C4-2B (cell line): ENCODE results near the gene SARS1.

ENCODE experiments used
- H3K27ac ChIP-seq: fragments of 450-650 bp; 2 replicates; pipeline ENCODE4 v1.5.1; 2017
- ZFX ChIP-seq: fragments of 450-650 bp; IDR thresholded peaks from 2 replicates; pipeline ENCODE4 v1.6.1; 2017
- TF ChIP-seq, protein P1 (sequence below): fragments of 450-650 bp; conservative IDR thresholded peaks from 2 replicates; pipeline ENCODE4 v1.5.1; 2017; ENCODE audit warnings: mild to moderate bottlenecking

SARS1 gene

DNA sequence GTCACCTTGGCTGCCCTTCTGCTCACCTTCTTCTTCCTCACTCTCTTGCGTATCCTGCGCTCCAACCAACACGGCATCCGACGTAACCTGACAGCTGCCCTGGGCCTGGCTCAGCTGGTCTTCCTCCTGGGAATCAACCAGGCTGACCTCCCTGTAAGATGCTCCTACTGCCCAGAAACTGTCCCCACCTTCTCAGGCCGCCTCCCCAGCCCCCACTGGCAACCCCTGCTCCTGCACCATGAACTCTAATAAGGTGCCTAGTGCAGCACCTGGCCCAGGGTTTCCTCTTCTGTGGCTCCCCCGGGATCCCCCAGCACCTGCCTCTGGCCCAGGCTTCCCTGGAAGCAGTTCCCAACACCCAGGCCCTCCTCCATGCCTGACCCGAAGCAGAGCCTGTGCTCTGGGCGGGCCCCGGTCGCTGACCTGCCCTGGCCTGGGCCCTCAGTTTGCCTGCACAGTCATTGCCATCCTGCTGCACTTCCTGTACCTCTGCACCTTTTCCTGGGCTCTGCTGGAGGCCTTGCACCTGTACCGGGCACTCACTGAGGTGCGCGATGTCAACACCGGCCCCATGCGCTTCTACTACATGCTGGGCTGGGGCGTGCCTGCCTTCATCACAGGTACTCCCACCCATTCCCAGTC lies 56.4 kb downstream of the SARS1 start:
- no peak overlapping the region for H3K27ac ChIP-seq
- TF ChIP-seq, protein P1, sequence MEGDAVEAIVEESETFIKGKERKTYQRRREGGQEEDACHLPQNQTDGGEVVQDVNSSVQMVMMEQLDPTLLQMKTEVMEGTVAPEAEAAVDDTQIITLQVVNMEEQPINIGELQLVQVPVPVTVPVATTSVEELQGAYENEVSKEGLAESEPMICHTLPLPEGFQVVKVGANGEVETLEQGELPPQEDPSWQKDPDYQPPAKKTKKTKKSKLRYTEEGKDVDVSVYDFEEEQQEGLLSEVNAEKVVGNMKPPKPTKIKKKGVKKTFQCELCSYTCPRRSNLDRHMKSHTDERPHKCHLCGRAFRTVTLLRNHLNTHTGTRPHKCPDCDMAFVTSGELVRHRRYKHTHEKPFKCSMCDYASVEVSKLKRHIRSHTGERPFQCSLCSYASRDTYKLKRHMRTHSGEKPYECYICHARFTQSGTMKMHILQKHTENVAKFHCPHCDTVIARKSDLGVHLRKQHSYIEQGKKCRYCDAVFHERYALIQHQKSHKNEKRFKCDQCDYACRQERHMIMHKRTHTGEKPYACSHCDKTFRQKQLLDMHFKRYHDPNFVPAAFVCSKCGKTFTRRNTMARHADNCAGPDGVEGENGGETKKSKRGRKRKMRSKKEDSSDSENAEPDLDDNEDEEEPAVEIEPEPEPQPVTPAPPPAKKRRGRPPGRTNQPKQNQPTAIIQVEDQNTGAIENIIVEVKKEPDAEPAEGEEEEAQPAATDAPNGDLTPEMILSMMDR, result no peak
- TF ChIP-seq ZFX, result no peak

DNA sequence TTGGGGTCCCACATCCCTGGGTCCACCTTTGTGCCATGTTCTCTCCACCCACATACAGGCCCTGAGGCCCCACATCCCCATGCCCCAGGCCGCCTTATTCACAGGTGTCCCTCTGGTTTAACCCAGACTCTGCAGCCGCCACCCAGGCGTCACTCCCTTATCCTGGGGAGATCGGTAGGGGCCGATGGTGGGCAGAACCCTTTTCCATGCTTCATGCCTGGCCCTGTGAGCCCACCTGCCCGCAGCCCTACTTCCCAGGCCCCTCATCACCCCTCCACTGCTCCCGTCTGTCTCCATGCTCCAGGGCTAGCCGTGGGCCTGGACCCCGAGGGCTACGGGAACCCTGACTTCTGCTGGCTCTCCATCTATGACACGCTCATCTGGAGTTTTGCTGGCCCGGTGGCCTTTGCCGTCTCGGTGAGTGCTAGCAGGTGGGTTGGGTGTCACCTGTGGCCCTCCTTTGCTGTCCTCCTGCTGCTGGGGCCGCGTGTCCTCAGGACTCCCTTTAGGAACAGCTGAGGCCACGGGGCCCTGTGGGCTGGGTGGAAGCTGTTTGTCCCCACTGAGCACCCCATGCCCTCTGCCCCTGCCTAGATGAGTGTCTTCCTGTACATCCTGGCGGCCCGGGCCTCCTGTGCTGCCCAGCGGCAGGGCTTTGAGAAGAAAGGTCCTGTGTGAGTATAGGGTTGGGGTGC lies 57.1 kb downstream of the SARS1 start:
- TF ChIP-seq, protein P1, result no peak
- no peak for TF ChIP-seq ZFX
- no peak overlapping the region for H3K27ac ChIP-seq

- no peak for TF ChIP-seq ZFX
- TF ChIP-seq, protein P1, result no peak
- H3K27ac ChIP-seq, result no peak overlapping the region
These were observed 57.7 kb downstream of the SARS1 start for GRCh38 chr1:109271458-109271857.

GRCh38 chr1:109272021-109272799 lies 58.5 kb downstream of the SARS1 start:
- H3K27ac ChIP-seq, result no peak overlapping the region
- no peak for TF ChIP-seq ZFX
- TF ChIP-seq, protein P1, result no peak

DNA sequence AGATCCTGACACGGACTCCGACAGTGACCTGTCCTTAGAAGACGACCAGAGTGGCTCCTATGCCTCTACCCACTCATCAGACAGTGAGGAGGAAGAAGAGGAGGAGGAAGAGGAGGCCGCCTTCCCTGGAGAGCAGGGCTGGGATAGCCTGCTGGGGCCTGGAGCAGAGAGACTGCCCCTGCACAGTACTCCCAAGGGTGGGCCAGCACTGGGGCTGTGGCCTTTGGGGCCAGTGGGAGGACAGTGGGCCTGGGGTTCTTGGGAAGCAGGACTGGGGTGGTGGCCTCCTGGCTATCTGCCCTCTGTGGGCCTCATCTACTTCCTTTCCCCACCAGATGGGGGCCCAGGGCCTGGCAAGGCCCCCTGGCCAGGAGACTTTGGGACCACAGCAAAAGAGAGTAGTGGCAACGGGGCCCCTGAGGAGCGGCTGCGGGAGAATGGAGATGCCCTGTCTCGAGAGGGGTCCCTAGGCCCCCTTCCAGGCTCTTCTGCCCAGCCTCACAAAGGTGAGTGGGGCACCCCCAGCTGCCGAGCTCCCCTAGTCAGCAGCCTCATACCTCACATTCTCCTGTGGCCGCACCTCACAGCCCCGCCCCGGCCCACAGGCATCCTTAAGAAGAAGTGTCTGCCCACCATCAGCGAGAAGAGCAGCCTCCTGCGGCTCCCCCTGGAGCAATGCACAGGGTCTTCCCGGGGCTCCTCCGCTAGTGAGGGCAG lies 59.3 kb downstream of the SARS1 start:
- TF ChIP-seq ZFX, result no peak
- TF ChIP-seq, protein P1, result no peak
- no peak overlapping the region for H3K27ac ChIP-seq

- no peak overlapping the region for H3K27ac ChIP-seq
- TF ChIP-seq, protein P1, result no peak
- no peak for TF ChIP-seq ZFX
These were observed 60.0 kb downstream of the SARS1 start for GRCh38 chr1:109273570-109274288.
